HG03565 (cell line): ENCODE results near the gene KCNH4.
"Not testable (repeated sequence)": the region's sequence is repeated elsewhere in the genome, so short reads cannot be mapped to it uniquely, and the experiment has no call there.

Experiments
- ATAC-seq: cut with Tn5 transposase; IDR thresholded peaks from one replicate; pipeline ENCODE4 v1.9.1; 2021; ENCODE audit warnings: mild to moderate bottlenecking, moderate library complexity; ENCODE audit not compliant: unreplicated experiment

KCNH4 gene

DNA sequence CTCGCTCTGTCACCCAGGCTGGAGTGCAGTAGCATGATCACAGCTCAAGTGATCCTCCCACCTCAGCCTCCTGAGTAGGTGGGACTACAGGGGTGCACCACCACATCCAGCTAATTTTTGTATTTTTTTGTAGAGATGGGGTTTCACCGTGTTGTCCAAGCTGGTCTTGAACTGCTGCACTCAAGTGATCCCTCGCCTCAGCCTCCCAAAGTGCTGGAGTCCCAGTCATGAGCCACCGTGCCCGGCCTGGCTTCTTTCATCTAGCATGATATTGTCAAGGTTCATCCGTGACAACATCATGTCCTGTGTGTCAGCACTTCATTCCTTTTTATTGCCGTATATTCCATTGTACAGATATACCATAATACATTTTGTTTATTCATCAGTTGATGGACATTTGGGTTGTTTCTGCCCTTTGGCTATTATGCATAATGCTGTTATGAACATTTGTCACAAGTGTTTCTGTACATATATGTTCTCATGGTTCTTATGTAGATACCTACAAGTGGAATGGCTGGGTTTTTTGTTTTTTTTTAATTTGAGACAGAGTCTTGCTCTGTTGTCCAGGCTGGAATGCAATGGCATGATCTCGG lies 16.7 kb upstream of the KCNH4 start:
- no peak for ATAC-seq

DNA sequence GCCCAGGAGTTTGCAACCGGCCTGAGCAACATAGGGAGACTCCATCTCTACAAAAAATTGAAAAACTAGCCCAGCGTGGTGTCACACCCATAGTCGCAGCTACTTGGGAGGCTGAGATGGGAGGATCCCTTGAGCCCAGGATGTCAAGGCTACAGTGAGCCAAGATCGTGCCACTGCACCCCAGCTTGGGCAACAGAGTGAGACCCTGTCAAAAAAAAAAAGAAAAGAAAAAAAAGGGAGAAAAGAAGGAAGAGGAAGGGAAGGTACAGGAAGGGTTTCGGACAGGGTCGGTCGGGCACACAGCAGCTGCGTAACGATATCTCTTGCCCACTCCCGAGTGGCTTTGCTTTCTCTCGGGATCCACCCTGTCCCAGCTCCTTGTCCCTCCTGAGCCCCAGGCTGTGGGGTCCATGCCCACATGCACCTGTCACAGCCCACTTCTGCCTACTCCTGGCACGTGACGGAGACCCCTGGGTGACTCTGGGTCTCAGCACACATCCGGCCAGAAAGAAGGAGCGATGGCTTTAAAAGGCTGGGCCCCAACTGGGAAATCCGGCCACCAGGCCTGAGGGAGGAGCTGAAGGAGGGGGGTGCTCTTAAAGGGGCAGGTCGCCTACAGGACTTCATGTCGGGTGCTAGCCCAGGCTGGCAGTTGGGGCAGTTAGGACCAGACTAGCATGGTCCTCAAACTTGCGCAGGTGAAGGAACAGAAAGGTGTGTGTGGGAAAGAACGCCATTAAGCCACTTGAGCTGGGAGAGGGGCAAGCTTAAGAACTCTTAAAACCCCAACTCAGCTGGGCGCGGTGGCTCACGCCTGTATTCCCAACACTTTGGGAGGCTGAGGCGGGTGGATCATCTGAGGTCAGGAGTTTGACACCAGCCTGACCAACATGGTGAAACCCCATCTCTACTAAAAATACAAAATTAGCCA lies 13.3 kb upstream of the KCNH4 start, which contains the start of gene GHDC:
TSS of gene GHDC (minus strand) at position 526 of the 931 bp plus-strand sequence. CDS start 913 bp downstream, outside the sequence.
- ATAC-seq, result peak; percentile 73

DNA sequence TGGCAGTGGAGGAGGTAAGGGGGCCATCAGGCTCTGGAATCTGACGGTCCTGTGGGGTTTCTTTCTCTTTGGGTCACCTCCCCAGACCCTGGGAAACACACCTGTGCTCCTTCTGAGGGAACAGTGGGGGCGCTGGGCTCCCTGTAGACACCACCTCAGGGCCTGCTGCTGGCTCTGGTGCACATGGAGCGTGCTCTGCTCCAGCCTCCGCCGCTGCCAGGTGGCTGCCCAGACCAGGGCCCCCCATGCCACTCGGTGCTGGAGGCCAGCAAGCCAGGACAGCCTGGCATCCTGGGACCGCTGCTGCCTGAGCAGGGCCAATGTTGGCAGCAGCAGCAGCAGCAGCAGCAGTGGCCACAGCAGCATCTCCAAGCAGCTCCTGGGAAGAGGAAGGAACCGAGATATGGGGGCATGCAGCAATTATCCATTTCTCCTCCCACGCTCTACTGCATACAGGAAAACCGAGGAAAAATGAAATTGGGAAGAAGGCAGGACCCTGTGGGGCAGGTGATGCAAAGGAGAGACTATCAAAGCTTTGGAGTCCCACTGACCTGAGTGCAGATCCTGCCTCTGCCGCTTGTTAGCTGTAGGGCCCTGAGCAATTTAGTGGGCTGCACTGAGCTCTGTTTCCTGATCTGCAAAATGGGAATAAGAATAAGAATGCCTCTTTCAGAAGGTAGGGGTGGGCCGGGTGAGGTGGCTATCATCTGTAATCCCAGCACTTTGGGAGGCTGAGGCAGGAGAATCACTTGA lies 12.4 kb upstream of the KCNH4 start:
- no peak for ATAC-seq

DNA sequence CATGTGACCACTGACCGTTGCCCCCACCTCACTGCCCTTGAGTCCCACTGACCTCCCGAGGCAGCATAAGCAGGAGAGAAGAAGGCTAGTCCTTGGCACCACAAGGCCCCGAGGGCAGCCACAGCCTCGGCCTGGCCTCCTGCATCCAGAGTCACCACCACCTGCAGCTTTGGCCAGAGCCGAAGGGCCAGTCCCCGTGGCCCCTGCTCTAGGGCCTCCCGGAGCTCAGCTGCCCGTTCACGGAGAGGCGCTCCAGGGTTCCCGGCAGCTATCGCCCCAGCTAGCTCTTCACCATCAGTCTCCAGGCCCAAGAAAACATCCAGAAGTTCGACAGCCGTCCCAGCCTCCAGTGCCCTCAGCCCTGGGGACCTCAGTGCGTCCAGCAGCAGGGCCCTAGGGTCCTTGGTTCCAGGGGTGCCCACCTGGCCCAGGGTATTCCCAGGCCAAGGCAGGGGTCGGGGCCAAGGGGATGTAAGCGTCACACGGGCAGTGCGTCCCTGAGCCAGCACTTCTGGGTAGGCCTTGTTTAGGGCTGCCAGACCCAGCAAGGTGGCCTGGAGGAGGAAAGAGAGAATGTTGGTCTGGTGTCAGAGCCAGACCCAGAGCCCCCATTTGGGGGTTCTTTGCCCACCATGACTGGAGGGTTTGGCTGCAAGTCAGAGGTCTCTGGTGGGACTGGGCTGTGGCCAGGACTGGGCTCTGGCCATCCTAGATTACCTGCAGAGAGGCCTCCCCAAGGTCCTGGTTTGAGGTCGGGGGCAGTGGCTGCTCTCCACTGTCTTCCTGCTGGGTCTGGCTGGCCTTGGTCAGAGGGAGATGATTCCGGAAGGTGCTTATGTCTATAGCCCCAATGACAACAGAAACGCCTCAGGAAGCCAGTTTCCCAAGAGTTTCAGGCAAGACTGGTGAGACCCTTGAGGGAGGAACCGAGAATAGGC lies 11.5 kb upstream of the KCNH4 start:
- ATAC-seq, result no peak

DNA sequence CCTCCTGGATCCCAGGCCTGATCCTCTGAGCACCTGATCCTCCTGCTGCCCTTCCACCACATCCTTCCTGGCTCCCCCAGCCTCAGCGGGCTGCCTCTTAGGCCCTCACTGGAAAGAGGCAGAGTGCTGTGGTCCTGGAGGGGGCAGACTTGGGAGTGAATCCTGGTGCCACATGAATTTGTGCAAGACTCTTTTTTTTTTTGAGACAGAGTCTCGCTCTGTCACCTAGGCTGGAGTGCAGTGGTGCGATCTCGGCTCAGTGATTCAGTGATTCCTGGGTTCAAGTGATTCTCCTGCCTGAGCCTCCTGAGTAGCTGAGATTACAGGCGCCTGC lies 10.3 kb upstream of the KCNH4 start:
- ATAC-seq, result no peak

DNA sequence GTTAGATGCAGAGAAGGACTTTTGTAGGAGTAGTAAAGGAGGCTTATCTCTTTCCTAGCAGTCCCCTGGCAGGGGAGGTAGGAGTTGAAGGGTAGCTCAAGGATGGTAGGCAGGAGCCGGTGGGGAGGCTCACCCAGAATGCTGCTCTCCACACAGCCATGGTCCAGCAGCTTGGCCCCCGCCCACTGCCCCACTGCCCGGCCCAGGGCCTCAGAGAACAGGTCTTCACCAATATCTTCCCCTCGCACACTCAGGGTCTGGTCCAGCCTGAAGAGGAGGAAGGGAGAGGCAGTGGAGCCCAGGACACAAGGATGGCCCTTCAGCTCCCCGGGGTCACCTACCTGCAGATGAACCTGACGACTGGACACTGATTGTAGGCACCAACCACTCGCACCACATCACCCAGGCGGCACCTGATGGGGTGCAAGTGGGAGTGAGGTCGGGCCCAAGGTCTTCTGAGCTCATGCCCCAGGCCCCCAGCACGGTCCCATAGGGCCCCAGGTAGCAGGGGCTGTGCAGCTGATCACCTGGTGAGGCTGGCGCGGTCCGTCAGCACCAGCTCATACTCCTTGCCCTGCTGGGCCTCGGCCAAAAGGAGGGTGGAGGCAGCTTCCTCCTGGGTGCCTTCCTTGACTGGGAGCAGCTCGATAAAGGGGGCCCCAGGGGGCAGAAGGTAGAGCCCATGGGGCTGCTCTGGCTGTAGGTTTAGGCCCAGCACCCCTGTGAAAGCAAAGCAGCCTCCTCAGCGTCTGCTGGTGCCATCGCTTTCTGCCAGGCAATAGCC lies 9.7 kb upstream of the KCNH4 start:
- no peak for ATAC-seq

DNA sequence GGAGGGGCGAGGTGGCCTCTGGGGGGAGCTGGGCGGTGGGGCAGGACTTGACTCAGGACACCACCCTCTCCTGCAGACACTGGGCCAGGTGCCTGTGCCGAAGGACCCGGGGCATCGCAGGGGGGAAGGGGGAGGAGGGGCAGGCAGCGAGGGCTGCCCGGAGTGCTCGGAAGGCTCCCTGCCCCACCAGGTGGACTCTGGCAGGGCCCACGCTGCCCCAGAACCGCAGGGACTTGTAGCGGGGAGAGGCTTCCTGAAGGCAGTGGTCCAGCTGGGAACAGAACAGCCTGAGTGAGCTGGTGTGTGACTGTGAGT lies 8.7 kb upstream of the KCNH4 start:
- ATAC-seq, result no peak

DNA sequence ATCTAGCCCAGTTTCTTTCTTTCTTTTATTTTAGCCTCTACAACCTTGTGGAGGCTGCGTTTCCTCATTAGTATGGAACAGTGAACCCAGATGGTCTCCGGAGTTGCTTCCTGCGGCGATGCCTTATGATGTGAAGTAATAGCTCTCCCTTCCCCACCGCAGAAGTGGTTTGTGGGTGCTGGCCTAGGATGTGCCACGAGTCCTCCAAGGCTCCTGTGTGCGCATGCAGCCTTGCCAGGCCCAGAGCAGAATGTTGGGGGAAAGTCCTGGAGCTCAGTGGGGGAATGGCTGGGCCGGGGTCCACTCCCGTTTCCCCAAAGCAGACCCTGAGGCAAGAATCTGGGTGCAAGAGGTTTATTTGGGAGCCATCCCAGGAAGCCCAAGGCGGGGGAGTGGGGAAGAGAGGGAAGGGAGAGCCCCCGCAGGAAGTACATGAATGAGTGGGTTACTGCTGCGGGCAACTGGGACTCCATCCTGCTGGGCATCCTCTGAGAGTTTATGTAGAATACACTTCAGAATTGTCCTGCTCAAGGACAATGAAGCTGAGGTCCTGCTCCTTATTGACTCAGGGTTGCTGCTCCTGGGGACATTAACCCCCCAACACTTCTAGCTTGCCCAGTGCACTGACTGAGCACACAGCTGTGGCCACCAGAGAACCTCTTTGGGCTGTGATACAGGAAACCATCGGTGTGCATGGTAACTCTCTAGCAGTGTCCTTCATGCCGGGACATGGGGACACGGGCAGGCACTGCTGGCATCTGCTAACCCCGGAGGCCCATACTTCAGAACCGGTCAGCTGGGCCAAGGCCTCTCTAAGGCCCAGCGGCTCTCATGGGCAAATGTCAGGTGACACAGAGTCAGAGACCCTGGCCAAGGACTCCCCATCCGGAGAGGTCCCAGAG lies 8.1 kb upstream of the KCNH4 start:
- no peak for ATAC-seq

DNA sequence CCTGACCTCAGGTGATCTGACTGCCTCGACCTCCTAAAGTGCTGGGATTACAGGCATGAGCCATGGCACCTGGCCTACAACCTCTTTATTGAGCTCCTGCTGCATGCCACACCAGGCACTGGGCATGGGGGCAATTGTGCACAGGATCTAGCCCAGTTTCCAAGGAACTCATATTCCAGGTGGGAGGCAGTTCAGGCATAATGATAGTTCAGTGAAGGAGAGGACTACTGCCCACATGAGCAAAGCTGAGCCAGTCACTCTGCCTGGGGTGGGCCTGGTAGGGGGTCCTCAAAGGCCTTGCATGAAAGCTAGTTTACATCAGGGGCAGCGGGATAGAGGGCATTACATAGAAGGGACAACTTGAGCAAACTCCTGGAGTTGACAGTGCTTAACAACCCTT lies 6.9 kb upstream of the KCNH4 start:
- no peak for ATAC-seq

DNA sequence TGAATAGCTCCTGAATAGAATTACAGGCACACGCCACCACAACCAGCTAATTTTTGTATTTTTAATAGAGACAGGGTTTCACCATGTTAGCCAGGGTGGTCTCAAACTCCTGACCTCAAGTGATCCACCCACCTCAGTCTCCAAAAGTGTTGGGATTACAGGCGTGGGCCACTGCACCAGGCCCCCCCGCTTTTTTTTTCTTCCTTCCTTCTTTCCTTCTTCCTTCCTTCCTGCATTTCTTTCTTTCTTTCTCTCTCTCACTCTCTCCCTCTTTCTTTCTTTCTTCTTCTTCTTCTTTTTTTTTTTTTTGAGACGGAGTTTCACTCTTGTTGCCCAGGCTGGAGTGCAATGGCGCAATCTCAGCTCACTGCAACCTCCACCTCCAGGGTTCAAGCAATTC lies 5.2 kb upstream of the KCNH4 start:
- not testable (repeated sequence) for ATAC-seq

DNA sequence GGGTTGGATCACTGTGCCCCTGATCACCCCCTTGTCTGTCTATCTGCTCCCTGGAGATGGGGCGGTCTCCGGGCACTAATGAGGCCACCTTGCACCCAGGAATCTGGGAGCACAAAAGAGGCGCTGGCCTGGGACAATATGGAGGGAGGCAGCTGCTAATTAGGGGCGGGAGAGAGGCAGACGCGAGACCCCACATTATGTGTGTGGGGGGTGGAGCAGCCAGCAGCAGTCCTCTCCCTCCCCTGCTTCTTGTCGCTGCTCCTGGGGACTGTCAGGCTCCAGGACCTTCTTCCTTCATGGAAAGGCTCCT lies 4.6 kb upstream of the KCNH4 start:
- ATAC-seq, result no peak

DNA sequence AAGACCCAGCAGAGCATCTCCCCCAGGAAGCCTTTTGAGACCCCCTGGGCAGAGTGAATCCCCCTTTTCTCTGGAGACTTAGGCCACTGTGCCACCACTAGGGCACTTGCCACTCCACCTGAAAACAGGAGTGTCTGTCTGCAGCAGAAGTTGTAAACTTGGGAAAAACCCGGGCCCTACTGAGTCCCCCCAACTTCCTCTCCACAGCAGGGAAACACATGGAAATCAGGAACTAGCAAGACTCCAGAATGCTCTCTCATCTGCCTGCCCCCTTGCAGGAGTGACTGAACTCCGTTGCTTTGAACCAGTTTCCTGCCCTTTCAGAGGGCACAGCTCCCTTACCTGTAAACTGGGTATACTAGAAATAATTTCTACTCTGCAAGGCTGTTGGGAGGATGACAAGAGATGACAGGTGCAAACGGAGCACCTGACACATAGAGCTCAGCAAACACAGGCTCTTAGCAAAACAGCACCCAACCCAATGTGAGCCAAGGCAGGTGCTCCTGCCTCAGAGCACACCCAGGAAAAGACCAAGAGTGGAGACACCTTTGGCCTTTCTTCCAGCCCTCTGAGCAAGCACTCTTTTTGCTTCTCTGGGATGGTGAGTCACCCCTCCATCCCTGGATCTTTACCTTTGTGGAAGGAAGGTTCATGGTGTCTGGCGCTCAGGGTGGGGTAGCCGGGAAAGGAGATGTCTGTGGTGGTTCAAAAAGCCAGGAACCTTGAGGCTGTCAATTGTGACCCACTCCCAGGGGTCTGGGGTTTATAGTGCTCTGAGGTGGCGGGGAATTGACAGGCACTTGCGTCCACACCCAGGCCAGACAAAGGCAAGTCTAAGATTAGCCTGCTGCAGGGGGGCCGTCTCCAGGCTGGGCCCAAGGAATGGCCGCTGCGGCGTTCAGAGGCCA lies 4.0 kb upstream of the KCNH4 start, which contains the start of gene HCRT:
TSS of gene HCRT (minus strand) at position 740 of the 908 bp plus-strand sequence. CDS start at position 653, 87 bp downstream.
- no peak for ATAC-seq

DNA sequence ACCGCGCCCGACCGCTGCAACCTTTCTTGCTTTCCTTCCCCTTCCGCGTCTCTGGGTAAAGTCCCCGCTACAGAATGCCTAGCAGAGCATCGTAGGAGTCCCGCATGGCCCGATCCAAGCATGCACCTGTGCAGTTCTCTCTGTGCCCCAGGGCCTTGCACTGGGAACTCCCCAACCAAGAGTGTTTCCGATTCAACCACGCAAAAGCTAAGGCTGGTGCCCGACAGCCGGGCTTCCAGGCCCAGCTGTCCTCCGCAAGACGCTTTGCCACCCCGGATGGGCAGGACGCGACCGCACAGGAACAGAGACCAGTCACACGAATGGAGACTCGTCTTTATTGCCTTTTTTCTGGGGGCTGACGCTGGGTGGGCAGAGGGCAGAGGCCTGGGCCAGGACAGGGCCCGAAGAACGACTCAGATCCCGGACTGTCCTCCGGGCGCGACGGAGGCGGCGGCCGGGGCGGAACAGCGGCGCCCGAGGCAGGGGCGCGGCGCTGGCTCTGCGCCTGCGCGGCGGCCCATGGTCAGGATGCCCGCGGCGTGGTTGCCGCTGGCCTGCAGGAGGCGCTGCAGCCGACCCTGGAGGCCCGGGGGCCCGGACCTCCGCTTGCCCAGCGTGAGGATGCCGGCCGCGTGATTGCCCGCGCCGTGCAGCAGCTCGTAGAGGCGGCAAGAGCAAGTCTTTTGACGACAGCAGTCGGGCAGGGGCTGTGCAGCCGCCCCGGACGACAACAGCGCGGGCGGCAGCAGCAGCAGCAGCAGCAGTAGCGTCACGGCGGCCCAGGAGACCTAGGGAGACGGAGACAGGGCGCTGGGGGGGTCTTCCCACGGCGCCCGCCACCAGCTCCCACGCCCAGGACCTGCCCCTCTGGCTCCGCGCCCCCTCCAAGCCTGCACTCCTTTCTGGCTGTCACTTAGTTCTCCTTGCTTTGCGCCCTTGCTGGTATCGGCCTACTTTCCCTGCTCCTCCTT lies 3.1 kb upstream of the KCNH4 start:
- ATAC-seq, result peak; percentile 68

DNA sequence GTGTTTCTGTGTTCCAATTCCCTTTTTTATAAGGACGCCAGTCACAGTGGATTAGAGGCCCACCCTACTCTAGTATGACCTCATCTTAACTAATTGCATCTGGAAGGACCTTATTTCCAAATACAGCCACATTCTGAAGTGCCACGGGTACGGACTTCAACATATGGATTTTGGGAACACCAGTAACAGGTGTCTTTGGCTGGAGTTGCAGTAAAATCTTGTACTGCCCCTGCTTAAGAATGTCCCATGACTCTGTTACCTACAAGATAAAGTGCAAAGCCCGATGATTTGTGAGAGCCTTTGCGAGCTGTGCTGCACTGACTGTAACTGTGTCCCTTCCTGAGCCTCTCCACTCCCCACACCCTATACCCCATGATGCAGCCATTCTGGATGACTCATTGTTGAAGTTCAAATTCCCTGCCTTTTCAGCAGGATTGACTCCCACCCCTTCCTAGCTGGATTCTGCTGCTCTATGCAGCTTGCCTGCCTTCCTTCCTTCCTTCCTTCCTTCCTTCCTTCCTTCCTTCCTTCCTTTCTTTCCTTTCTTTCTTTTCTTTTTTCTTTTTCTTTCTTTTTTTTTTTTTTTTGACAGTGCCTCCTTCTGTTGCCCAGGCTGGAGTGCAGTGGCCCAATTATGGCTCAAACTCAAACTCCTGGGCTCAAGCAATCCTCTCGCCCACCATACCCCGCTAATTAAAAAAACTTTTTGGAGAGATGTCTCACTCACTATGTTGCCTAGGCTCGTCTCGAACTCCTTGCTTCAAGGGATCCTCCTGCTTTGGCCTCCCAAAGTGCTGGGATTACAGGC lies 2.2 kb upstream of the KCNH4 start:
- ATAC-seq, result no peak

DNA sequence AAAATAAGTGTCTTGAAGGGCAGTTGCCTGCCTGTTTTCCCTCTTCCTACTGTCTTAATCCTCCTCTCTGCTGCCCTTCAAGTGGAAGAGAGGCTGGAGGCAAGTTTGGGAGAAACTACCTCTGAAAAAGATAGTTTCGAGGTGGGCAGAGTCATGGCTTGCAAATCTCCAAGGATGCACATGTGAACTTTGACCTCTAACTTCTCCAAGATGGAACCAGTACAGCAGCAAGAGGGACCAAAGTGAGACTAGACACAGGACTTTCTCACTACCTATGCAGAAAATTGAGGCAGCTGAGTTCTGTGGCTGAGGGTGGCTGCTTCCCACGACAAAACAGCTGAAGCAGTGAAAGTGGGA lies 887 bp upstream of the KCNH4 start:
- no peak for ATAC-seq

DNA sequence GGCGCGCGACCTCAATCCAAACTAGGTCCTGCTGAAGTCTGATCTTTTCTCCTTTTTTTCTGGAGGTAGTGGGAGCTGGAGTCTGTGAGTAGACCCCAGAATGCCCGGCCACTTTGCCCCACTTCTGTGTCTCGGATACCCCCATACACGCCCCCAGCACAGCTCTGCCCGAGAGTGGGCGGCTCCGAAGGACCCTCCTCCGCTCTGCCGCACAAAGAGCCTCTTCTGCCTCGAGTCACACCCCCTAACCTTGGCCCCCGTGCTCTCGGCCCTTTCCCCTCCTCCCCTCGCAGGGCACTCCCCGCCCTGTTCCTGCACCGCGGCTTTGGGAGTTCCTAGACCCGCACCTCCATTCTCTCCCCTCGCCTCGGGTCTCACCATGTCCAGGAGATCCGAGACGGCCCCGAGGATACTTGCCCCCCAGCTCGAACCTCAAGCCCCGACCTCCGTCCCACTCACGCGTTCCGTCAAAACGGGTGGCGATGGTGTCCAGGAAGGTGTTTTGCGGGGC lies 476 bp downstream of the KCNH4 start:
- ATAC-seq, result no peak
